IPS DF 4.7 (cell line): Measurements from ENCODE around the gene PLCL1.

Source experiments
- DNase-seq: peaks from one replicate; pipeline ENCODE4 v3.0.0-alpha.2; 2013; ENCODE audit warnings: low spot score; ENCODE audit errors: extremely low read depth

The PLCL1 gene

DNA sequence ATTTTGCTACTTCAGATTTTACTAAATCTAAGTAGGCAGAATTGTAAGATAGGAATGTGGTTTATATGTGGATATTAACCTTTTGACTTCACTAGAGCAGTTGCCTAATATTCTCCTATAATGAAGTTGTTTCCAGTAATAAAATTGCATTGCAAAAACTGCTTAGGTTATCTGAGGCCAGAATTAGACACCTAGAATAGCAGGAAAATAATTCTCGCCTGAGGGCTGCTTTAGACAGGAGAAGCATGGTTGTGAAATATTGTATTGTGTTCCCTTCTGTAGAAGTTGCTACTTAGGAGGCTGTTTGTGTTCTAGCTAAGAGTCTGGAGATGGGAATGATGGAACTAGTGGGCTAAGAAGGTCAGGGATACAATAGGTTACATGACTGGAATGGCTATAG, 146.3 kb downstream of the PLCL1 start:
- no peak for DNase-seq

GRCh38 chr2:197952540-197953202, 148.3 kb downstream of the PLCL1 start:
- DNase-seq: no peak

GRCh38 chr2:197954328-197954727, 149.9 kb downstream of the PLCL1 start:
- DNase-seq: no peak

GRCh38 chr2:197958592-197959150, 154.3 kb downstream of the PLCL1 start:
- DNase-seq: no peak

- no peak for DNase-seq
These were observed 155.0 kb downstream of the PLCL1 start for GRCh38 chr2:197959383-197959782.

DNA sequence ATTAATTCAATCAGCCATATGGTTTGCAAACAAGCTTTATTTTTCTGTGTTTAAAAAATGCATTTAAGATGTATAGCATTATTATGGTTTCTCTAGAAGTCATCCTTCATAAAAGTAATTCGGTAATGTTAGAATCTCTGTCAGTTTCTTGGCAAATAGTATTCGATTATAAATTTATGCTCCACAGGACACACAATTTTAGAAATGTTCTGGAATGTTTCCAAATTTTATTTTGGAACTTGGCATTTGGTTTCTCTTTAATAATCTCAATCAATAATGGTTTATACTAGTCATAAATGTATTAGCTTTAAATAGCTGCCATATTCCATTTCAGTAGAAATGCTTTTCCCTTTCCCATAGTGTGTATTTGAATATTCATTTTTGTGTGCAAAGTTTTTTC, 156.4 kb downstream of the PLCL1 start:
- no peak for DNase-seq

DNA sequence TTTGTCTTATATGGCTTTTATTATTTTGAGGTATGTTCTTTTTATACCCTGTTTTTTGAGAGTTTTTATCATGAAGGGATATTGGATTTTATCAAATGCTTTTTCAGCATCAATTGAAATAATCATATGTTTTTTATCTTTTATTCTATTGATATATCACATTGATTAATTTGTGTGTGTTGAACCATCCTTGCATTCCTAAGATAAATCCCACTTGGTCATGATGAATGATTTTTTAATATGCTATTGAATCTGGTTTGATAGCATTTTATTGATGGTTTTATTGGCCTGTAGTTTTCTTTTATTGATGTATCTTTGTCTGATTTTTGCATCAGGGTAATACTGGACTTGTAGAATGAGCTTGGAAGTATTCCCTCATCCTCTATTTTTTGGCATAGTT, 160.3 kb downstream of the PLCL1 start:
- DNase-seq: no peak

- no peak for DNase-seq
These were observed 161.4 kb downstream of the PLCL1 start for GRCh38 chr2:197965756-197966155.

DNA sequence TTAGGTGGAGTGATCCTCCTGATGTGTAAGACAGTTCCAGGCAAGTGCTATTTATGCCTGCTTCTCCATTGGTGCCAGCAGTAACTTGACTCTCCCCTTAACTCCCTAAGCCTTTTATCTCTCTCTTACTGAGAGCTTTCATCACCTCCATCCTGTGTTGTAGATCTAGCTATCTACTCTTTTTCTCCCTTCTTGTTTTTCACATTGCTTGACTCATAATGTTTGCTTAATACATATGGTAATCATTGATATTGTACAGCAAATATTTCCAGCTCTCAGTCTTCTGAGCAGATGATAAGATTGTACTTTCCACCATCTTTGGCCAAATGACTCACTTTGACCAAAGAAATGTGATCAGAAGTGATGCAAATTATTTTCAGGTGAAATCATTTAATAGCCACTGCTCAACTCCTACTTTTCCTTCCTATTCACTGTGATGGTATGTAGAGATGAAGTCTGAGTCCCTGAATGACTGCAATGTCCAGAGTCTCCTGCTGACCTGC, 165.0 kb downstream of the PLCL1 start:
- no peak for DNase-seq

GRCh38 chr2:197972061-197972460, 167.7 kb downstream of the PLCL1 start:
- no peak for DNase-seq

DNA sequence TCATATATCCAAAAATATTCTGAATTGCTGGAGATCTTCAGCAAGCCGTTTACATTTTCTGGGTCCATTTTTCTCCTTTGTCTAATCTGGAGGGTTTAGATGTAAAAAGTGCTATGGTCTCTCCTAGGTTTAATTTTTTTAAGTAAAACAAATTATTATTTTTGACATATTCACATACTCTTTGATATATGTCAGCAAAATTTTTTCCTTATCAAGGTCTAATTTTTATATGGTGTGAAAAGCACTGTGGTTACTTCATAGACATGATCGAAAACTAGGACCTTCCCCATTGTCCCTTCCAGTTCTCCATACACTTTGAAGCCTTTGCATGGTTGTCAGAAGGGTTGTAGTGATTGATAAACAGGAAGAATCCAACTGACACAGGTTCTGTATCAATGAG, 168.2 kb downstream of the PLCL1 start:
- DNase-seq: no peak

GRCh38 chr2:197973772-197974171, 169.4 kb downstream of the PLCL1 start:
- DNase-seq: no peak

DNA sequence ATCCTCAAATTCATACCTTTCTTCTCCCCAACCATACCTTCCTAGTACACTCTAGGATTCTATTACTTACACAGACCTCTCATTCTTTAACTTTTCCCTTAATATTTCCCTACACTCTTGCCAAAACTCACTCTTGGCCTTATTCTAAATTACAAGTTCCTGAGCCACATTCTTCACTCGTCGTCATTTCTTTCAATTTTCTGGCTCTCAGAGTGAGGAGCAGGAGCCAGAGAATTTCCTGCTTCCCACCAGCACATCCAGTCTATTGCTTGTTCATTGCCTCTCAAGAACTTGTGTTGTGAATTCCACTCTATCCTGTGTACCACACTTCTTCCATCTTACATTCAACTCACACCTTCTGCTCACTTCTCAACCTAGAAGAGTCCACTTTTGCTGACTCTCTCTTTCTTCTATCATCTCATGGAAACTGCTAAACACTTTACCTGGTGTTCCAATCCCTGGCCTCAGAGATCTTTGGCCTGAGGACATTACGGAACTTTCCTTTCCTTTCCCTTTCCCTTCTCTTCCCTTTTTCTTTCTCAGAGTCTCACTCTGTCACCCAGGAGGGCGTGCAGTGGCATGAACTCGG, 171.6 kb downstream of the PLCL1 start:
- no peak for DNase-seq

DNA sequence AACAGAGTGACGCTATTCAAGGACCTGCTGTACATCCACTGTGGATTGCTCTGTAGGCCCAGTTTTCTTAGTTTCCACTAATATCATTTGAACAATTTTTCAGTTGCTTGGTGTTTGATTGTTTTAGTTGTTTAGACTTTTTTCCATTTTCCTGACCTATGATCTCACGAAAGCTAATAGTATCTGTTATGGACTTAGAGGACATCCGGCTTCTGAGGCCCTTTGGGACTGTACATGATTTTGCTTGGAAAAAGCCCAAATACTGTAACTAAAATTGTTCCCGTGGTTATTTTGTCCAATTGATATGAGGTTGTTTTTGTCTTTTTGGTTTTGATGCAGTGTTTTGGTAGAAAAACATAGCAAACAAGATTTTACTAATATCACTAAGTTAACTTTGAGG, 174.6 kb downstream of the PLCL1 start:
- DNase-seq: no peak

- no peak for DNase-seq
These were observed 178.2 kb downstream of the PLCL1 start for GRCh38 chr2:197982565-197982964.

GRCh38 chr2:197985029-197985638, 180.7 kb downstream of the PLCL1 start:
- DNase-seq: no peak

DNA sequence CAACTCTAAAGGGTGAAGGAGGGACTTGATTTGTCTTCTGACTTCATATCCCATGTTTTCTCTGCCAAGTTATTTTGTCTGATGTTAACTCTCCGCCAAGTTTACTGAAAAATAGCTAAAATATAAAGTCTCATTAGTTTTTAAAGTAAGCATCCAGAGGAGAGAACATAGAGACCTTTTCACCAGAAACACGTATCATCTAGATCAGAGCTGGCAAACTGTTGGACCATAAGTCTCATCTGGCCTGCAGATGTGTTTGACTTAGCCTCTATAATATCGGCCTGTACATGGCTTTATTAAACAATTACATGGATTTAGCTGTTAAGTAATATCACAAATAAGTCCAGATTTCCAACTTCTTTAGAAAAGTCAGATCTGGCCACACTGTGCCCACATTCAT, 182.6 kb downstream of the PLCL1 start:
- no peak for DNase-seq

DNA sequence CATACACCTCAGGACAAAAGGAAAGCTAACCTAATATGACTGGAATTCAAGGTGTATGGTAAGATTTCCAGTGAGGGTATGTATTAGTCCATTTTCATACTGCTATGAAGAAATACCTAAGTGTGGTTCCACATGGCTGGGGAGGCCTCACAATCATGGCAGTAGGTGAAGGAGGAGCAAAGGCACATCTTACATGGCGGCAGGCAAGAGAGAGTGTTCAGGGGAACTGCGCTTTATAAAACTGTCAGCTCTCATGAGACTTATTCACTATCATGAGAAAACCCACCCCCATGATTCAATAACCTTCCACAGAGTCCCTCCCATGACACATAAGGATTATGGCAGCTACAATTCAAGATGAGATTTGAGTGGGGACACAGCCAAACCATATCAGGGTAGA, 186.0 kb downstream of the PLCL1 start:
- DNase-seq: no peak

DNA sequence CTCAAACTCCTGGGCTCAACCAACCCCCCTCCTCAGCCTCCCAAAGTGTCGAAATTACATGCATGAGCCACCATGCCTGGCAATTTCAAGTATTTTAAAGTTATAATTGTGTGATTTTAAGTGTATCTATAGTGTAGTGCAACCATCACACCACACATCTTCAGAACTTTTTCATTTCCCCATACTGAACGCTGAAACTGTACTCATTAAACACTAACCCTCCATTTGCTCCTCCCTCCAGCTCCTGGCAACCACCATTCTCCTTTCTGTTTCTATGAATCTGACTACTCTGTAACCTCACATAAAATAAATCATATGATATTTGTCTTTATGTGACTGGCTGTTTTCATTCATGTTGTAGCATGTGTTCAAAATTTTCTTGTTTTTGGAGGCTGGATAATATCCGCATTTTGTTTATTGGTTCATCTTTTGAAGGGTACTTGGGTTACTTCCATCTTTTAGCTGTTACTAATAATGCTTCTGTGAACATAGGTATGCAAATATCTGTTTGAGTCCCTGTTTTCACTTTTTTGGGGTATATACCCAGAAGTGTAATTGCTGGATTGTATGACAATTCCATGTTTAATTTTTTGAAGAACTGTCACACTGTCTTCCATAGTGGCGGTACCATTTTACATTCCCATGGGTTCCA, 188.2 kb downstream of the PLCL1 start:
- no peak for DNase-seq

- no peak for DNase-seq
These were observed 189.0 kb downstream of the PLCL1 start for GRCh38 chr2:197993363-197993762.

- DNase-seq: no peak
These were observed 189.4 kb downstream of the PLCL1 start for GRCh38 chr2:197993830-197994229.

DNA sequence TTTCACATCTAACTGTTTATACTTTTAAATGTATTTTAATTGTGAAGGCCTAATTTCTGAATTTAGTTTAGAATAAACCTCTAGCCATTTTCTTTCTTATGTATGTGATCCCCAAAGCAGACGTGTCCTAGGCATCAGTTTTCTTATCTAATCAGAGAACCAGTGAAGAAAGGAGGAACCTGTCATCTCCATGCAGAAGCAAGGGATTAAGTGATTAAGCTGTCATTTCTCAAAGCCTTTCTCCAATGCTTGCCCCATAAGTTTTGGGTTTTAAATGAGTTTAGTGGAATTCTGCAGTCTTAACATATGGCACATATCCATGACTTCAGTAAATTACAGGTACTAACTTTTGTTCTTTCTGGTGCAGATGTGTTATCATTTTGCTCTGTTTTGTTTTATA, 190.4 kb downstream of the PLCL1 start:
- DNase-seq: no peak
